Neuronal stem cell (in vitro differentiated cells): ENCODE measurements around the gene LRRC42.

Source experiments
- DNase-seq: peaks from one replicate; pipeline ENCODE4 v3.0.0-alpha.2; 2013; ENCODE audit warnings: low spot score
- H2AFZ ChIP-seq: one replicate; pipeline ENCODE4 v1.6.1; 2013; ENCODE audit warnings: mild to moderate bottlenecking, low read length, inconsistent platforms
- H2AK5ac ChIP-seq: 2 replicates; pipeline ENCODE4 v1.6.1; 2013; ENCODE audit warnings: low read depth, mild to moderate bottlenecking, inconsistent platforms, low read length, moderate library complexity, mixed read lengths
- H2BK120ac ChIP-seq: 2 replicates; pipeline ENCODE4 v1.6.1; 2013; ENCODE audit warnings: low read depth, mild to moderate bottlenecking, inconsistent platforms, low read length, moderate library complexity, mixed read lengths
- H2BK12ac ChIP-seq: one replicate; pipeline ENCODE4 v1.6.1; 2013; ENCODE audit warnings: low read length, inconsistent platforms
- H2BK15ac ChIP-seq: 2 replicates; pipeline ENCODE4 v1.6.1; 2013; ENCODE audit warnings: mild to moderate bottlenecking, low read length, inconsistent platforms, mixed read lengths
- H2BK5ac ChIP-seq: one replicate; pipeline ENCODE4 v1.6.1; 2013; ENCODE audit warnings: inconsistent platforms, mild to moderate bottlenecking, low read length, moderate library complexity
- H3K14ac ChIP-seq: one replicate; pipeline ENCODE4 v1.6.1; 2013; ENCODE audit warnings: low read length, inconsistent platforms
- H3K18ac ChIP-seq: 2 replicates; pipeline ENCODE4 v1.6.1; 2013; ENCODE audit warnings: low read length, inconsistent platforms
- H3K23ac ChIP-seq: 2 replicates; pipeline ENCODE4 v1.6.1; 2013; ENCODE audit warnings: low read depth, mild to moderate bottlenecking, mixed read lengths, low read length, inconsistent platforms; ENCODE audit not compliant: poor library complexity
- H3K27ac ChIP-seq: replicated peaks from 3 replicates; pipeline ENCODE4 v1.5.1; 2013; ENCODE audit warnings: low read length, inconsistent platforms
- H3K27me3 ChIP-seq, 3 experiments: 2 replicates each; pipeline ENCODE4 v1.6.1; 2013; ENCODE audit warnings: low read length in 3 of 3, mild to moderate bottlenecking in 2 of 3, inconsistent platforms in 1 of 3, low read depth in 1 of 3, mixed read lengths in 1 of 3, moderate library complexity in 1 of 3; ENCODE audit not compliant: control insufficient read depth in 3 of 3, insufficient read depth in 3 of 3
- H3K36me3 ChIP-seq, 2 donors: replicated peaks in 1 of 2; 2 replicates each; pipeline ENCODE4 v1.6.1; 2013; ENCODE audit warnings: low read length in 2 of 2; ENCODE audit not compliant: control insufficient read depth in 2 of 2, insufficient read depth in 2 of 2
- H3K4ac ChIP-seq: 2 replicates; pipeline ENCODE4 v1.6.1; 2013; ENCODE audit warnings: inconsistent platforms, mild to moderate bottlenecking, low read length, moderate library complexity
- H3K4me1 ChIP-seq, 2 donors: 1 replicate in 1 of 2; 2 replicates in 1 of 2; pipeline ENCODE4 v1.6.1; 2013; ENCODE audit warnings: low read length in 2 of 2, low read depth in 1 of 2; ENCODE audit not compliant: control insufficient read depth in 2 of 2, insufficient read depth in 1 of 2
- H3K4me2 ChIP-seq: one replicate; pipeline ENCODE4 v1.6.1; 2013; ENCODE audit warnings: mild to moderate bottlenecking, low read length, inconsistent platforms; ENCODE audit not compliant: insufficient read depth, poor library complexity, severe bottlenecking
- H3K4me3 ChIP-seq, 2 donors: 2 replicates each; pipeline ENCODE4 v1.5.1; 2013; ENCODE audit warnings: low read length in 2 of 2, mild to moderate bottlenecking in 2 of 2, inconsistent platforms in 1 of 2, moderate library complexity in 1 of 2
- H3K79me1 ChIP-seq: one replicate; pipeline ENCODE4 v1.6.1; 2013; ENCODE audit warnings: low read depth, mild to moderate bottlenecking, inconsistent platforms, low read length, moderate library complexity
- H3K9ac ChIP-seq: one replicate; pipeline ENCODE4 v1.6.1; 2013; ENCODE audit warnings: mild to moderate bottlenecking, low read depth, low read length, inconsistent platforms; ENCODE audit not compliant: poor library complexity
- H3K9me3 ChIP-seq, 2 donors: replicated peaks in 1 of 2; 2 replicates each; pipeline versions ENCODE3 to v1.6.1; 2013; ENCODE audit warnings: low read length in 2 of 2, mild to moderate bottlenecking in 2 of 2, inconsistent platforms in 1 of 2, low read depth in 1 of 2, mixed read lengths in 1 of 2, moderate library complexity in 1 of 2; ENCODE audit not compliant: control insufficient read depth in 2 of 2, insufficient read depth in 1 of 2
- H4K8ac ChIP-seq: one replicate; pipeline ENCODE4 v1.6.1; 2013; ENCODE audit warnings: low read depth, mild to moderate bottlenecking, inconsistent platforms, low read length, moderate library complexity
- H4K91ac ChIP-seq: one replicate; pipeline ENCODE4 v1.6.1; 2013; ENCODE audit warnings: low read length, low read depth, mild to moderate bottlenecking, inconsistent platforms; ENCODE audit not compliant: poor library complexity
- WGBS, 2 donors: extraction: QIAGEN DNeasy Blood & Tissue Kit; methylation state at CpG; one replicate each; pipeline ENCODE4 v1.1.7; 2013; ENCODE audit warnings: missing lambda C conversion rate in 2 of 2, mixed read lengths in 1 of 2; ENCODE audit not compliant: insufficient read length in 2 of 2, insufficient replicate concordance in 1 of 2; ENCODE audit errors: extremely low coverage in 2 of 2; 5-methylcytosine and 5-hydroxymethylcytosine counted together

LRRC42 gene

DNA sequence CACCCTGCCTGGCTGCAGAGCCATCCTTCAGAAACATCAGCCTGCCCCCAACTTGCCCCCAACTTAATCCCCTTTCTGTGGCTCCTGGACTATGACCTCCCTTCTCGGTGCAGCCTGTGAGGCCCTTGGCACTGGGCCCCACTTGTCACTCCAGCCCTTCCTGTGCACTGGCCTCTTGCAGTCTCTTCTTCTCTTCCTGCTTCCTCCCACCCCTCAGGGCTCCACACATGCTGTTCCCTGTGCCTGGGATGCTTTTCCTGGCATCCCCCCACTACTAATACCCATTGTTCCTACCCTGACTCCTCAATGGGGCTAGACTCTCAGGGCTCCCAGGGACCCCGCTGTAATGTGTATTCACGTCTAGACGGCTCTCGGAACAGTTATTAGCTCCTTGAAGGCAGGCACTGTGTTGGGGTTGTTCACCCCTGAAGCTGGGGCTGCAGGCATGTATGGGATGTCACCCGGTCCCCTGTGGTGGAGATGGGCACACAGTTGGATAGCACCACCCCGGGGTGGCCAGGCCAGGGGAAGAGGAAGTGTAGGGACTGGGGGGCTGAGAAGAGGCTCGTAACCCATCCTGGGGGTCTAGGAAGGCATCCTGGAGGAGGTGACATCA lies 67.4 kb downstream of the LRRC42 start:
- H2BK12ac ChIP-seq, result no peak overlapping the region
- H2AK5ac ChIP-seq, result peak overlapping the region; percentile 13
- DNase-seq, result no peak
- peaks cover 0 to 47% (median 0%) of the 10 kb centered on the region in 3 experiments for H3K27me3 ChIP-seq
- peaks cover 0 to 1% of the 10 kb centered on the region in 2 donors for H3K4me1 ChIP-seq
- no peak overlapping the region for H2BK15ac ChIP-seq
- peak overlapping the region; percentile 82 for H3K23ac ChIP-seq
- no peaks in the 10 kb centered on the region for H3K36me3 ChIP-seq
- H3K4me3 ChIP-seq, result no peak overlapping the region
- H4K8ac ChIP-seq, result no peak overlapping the region
- H3K27ac ChIP-seq, result no peak overlapping the region
- no peak overlapping the region for H3K4me2 ChIP-seq
- no peak overlapping the region for H2BK5ac ChIP-seq
- no peak overlapping the region for H3K18ac ChIP-seq
- H4K91ac ChIP-seq, result no peak overlapping the region
- H3K79me1 ChIP-seq, result no peaks in the 10 kb centered on the region
- peak overlapping the region; percentile 47 for H3K9ac ChIP-seq
- peak overlapping the region; percentile 11 for H3K14ac ChIP-seq
- no peak overlapping the region for H3K4ac ChIP-seq
- no peaks in the 10 kb centered on the region for H3K9me3 ChIP-seq
- no CpG with 5 or more reads among the region's 8 CpGs for WGBS, 2 donors
- H2BK120ac ChIP-seq, result no peak overlapping the region
- H2AFZ ChIP-seq, result no peak overlapping the region

DNA sequence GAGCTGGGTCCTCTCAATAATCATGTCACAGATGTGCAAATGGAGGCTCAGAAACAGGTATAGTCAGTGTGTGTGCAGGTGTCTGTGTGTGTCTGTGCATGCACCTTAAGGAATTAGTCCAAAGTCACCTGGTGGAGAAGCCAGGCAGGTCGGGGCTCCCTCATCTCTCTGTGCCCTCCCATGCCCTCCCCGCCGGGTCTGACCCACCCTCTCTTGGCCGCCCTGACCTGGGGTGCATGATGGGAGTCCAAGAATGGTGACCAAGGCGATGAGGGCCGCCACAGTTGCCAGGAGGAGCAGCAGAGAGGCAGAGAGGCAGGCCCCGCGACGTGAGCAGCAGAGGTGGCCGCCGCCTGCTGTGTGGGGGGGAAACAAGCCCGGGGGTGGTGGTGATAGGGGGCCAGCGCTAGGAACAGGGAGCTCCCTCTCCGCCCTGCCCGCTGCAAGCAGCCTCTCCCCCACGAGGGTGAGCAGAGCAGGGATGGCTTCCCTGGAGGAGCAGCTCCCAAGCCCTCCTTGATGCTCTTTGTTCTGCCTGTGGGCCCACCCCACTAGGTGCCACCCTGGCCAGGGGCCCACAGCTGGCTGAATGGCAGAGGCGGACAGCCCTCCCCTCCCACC lies 68.0 kb downstream of the LRRC42 start:
- Histone ChIP-seq H3K23ac (peak overlapping the region; percentile 69), H3K4me2 (no peak overlapping the region), H2AK5ac (no peak overlapping the region), H3K27ac (no peak overlapping the region), H2BK15ac (peak overlapping the region; percentile 22), H2AFZ (peak overlapping the region; percentile 36), H3K4me3 (no peak overlapping the region), H2BK5ac (no peak overlapping the region), H3K4ac (no peak overlapping the region), H4K8ac (no peak overlapping the region), H2BK120ac (no peak overlapping the region), H3K14ac (no peak overlapping the region), H4K91ac (no peak overlapping the region), H3K4me1 (peaks cover 0 to 1% of the 10 kb centered on the region in 2 donors), H3K9ac (peak overlapping the region; percentile 50), H3K9me3 (no peaks in the 10 kb centered on the region), H3K79me1 (no peaks in the 10 kb centered on the region), H3K36me3 (no peaks in the 10 kb centered on the region), H3K27me3 (peaks cover 0 to 53% (median 0%) of the 10 kb centered on the region in 3 experiments), H3K18ac (peak overlapping the region; percentile 81), H2BK12ac (no peak overlapping the region)
- DNase-seq, result no peak
- no CpG with 5 or more reads among the region's 17 CpGs for WGBS, 2 donors

DNA sequence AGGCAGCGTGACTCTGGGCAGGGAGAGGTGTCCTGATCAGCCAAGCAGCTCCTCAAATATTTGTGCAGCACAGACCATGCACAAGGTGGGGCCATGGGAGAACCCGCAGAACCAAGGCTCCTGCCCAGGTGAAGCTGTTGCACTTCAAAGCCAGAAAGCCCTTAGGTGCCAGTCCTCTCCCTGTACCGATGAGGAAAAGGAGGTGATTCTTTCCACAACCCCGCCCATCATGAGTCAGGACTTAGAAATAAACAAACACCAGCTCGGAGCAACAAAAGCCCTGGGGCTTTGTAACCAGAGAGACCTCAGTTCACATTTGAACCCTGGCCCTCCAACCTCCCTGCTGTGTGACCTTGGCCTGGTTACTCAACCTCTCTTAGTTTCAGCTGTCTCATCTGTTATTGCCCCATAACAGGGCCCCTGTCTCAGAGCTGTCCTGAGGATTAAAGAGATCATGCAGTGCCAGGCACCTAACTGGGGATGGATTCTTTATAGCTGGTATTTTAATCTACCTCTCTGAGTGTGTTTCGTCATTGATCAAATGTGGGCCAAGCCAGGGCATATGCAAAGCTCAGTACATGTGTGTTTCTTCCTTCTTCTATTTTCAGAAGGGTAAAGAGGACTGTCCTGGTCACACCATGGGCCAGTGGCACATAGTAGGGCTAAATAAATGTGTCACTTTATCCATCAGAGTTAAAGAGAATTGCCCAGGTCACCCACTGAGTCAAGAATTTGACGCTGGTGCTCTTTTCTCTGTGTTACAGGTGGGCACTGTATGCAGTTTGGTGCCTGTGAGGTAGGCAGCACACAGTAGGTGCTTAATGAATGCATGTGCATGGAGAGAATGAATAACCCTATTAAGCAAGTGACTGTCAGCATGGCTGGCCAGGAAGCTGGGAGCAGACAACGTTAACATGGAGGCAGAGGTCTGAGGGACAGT lies 70.5 kb downstream of the LRRC42 start:
- no peak for DNase-seq
- no CpG with 5 or more reads among the region's 8 CpGs for WGBS, 2 donors
- Histone ChIP-seq H3K4me1 (peaks cover 0 to 1% of the 10 kb centered on the region in 2 donors), H4K8ac (no peak overlapping the region), H3K18ac (no peak overlapping the region), H3K9me3 (no peaks in the 10 kb centered on the region), H3K9ac (no peak overlapping the region), H3K14ac (no peak overlapping the region), H3K23ac (no peak overlapping the region), H3K79me1 (no peaks in the 10 kb centered on the region), H3K4ac (no peak overlapping the region), H2BK120ac (no peak overlapping the region), H2AFZ (no peak overlapping the region), H2BK12ac (no peak overlapping the region), H2AK5ac (no peak overlapping the region), H3K27me3 (peaks cover 0 to 52% (median 0%) of the 10 kb centered on the region in 3 experiments), H3K4me3 (peak overlapping the region in 1 of 2 donors; percentile 45), H2BK15ac (no peak overlapping the region), H3K36me3 (no peaks in the 10 kb centered on the region), H4K91ac (no peak overlapping the region), H3K4me2 (no peak overlapping the region), H2BK5ac (no peak overlapping the region), H3K27ac (no peak overlapping the region)
